CD4-positive, alpha-beta T cell treated with Interleukin-4 for 4 hours (primary cell): ENCODE measurements around the gene TTI1.
"Not testable (repeated sequence)": the region's sequence is repeated elsewhere in the genome, so short reads cannot be mapped to it uniquely, and the experiment has no call there.

ENCODE experiments used
- DNase-seq: peaks from one replicate; pipeline ENCODE4 v3.0.0-alpha.2; 2020

TTI1 gene

DNA sequence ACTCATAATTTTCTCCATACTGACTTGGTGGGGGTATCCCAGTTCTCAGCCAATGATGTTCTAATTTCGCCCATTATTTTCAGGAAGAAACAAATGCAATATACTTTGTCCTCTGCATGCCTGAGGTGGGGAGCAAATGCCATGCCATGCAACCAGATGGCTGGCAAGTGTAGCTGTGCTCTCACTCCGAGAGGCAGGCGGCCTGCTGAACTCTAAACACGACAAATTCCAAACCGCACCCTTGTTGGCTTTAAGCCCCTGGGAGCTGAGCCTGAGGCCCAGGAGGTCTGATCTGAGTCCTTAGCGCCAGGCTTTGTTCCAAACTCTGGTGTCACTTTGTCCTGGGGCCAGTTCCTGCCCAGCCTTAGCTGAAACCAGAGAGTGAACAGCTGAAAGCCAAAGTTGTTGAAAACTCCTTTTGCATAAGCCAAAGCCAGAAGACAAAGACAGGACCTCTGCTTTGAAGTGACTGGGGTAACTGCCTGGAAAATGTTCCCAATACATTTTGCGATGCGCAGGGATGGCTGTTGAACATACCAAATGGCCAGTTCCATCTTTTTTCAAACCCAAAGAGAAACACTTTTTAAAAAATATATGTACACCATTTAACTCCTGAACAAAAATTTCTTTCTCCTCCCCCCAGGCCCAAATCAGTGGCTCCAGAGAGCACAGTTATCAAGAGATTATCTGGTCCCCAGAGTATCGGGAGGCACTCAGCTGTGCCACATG, 46.2 kb downstream of the TTI1 start:
- no peak for DNase-seq

DNA sequence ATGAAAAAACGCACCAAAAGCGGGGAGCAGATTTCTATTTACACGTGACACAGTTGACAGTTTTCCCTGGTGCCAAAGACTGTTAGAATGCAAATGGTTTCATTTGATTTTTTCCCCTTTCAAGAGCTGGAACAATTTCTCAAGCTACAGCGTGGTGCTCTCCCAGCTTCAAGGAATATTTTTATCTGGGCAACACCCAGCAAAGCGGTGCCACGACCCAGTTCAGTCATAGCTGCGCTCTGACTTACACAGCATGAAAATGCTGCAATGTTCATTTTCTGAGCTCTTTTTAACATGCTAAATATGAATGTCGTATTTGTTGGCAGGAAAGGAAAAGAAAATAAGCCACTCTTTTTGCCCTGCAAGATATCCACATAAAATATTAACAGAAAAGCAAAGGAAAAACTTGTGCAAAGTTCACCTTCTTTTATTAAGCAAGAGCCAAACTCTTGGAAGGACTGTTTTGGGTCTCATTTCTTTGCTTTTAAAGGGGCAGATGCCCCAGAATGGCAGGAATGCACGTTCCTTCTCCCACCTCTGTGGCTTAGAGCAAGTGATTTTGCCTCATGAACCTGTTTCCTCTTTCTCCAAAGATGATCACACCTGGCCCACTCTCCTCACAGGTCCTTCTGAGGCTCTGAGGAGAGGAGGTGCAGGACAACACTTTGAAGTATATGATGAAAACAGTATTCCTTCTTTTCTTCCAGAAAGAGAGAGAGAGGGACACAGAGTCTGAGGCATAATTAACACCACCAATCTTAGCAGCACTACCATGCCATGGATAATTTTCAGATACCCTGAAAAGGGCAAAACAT, 47.0 kb downstream of the TTI1 start:
- no peak for DNase-seq

DNA sequence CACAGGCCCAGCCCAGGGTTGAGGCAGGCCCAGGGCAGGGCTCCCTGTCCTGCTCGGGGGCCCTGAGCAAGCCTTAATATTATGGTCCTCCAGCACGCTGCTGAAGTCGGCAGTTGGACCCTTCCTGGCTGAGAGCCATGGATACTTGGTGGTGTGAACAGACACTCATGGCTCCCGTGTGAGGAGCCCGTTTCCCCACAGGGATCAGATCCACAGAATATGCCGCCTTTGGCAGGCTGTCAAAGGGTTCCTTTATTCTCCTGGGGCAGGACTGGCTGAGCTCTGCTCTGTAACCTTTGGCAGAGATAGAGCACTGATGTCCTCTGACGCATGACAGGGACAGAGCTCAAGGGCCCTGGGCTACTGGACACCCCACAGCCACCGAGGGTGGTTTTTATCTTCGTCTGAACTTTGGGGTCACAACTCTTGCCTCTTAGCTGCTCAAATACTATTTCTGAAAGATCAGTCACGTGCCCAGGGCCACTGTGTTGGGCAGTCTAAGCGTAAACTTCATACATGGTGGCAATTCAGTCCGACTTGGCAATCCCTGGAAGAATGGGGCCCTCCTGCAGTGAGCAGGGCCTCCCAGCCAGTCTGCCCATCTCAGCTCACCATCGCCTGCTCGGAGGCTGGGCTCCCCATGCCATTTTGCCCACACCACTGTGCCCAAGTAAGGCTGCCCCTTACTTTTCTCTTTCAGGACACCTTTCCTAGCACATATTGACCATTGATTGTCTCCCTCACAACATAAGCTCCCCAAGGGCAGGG, 49.1 kb downstream of the TTI1 start:
- no peak for DNase-seq

DNA sequence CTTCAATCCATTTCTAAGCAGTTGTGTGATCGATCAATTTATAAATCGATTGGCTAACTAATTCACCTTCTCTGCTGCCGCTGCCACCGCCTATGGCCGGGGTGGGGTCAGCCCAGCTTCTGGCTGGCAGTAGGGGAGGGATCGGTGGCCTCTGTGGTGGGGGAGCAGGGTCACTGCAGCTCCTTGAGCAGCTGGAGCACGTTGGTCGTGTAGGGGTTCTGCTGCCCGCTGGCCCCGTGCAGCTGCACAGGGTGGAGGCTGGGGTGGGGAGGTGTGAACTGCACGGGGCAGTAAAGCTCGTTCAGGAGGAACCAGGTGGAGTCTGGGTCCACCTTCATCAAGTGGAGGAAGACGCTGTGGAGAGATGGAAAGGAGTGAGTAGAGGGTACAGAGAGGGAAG, 50.0 kb downstream of the TTI1 start:
- DNase-seq = no peak

DNA sequence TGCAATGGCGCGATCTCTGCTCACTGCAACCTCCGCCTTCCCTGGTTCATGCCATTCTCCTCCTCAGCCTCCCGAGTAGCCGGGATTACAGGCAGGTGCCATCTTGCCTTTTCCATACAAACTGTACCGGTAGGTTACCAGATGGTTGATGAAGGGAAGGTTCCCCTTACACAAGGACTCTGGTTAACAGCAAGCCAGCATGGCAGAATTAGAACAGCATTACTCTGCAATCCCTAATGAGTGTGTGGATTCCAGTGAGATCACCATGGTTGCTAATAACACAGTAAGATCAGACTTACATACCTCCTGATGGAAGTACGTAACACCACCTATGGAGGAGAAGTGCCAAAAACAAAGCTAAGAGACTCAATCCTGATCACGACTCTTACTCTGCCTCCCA, 51.7 kb downstream of the TTI1 start:
- DNase-seq = no peak

DNA sequence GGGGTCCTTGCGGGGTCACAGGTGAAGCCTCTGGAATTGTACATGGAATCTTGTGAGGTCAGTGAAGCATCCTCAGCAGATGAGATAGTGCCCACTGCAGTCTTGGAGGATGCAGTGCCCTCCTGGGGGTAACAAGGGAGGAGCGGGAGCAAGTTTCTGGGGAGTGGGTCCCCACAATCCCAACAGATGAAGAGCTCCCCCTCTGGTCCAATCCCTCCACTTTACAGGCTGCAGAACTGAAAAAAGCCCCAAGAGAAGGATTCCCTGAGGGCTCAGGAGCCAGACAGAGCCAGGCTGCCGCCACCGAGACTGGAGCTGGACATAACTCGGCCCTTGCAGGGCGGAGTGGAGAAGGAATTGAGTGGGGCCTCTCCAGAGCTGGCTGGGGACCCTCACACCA, 52.4 kb downstream of the TTI1 start:
- DNase-seq = no peak

DNA sequence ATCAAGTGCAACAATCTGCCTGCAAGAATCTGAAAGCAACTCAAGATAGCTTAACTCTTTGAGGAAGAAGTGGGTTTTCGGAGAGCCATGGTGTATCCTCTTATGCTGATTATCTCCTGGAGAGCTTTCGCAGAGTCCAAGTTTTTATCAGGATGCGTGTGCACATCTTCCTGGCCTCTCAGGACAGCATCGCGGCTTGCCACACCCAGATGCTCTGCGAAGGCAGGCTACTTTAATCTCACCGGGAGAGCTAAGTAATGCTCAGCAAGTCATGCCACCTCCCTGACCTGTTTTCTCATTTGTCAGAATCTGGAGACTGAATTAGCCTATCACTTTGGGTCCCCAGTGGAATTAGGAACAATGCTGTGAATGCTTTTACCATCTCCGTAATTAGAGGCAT, 52.9 kb downstream of the TTI1 start:
- no peak for DNase-seq

DNA sequence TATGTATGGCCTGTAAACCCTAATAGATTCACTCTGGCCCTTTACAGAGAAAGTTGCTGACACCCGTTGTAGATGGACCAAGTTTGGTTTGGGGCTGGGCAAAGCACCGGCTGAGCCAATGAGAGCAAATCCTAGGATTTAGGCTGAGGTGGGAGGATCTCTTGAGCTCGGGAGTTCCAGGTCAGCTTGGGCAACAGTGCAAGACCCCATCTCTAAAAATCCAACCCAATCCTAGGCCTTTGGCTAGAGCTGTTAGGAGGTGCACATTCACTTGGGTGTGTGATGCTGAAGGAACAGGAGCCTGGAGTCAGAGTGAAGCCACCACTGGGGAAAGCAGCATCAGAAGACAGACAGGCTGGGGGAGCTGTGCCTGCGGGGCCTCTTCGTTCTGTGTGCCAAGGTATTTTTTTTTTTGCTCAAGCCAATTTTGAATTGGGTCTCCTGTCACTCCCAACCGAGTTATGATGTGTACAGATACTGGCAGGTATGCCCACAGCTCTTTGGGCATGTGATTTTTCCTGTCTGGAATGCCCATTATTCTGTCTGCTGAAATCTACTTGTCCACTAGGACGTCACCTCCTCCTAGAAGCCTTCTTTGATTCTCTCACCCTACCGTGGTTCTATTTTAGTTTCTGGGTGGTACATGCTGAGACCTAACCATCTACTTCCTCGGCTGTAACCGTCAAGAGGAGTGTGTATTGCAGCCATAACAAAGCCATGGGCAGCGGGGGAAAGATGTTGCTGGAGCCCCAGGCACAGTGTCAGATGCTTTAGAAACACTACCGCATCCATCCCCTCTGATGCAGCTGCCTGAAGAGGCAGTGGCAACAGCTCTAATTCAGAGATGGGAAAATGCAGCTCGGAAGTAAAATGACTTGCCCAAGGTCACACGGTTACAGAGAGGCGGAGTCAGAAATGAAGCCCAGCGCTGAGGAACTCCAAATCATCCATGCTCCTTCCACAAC, 54.0 kb downstream of the TTI1 start:
- no peak for DNase-seq

DNA sequence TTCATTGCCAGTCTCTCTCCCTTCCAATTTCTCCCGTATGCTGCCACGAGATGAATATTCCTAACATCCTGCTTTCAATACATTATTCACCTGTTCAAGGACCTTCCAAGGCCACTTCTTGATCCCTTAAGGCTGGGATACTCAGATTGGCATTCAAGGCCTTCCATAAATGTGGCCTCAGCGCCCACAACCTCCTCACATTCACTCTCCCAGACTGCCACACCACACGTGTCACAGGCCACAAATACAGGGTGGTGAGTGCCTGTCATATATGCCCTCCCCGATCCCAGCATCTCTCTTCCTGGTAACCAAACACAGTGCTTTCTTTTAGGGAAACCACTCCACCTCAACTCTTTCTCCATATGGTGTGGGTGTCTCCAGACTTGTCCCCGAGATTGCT, 55.5 kb downstream of the TTI1 start:
- no peak for DNase-seq

DNA sequence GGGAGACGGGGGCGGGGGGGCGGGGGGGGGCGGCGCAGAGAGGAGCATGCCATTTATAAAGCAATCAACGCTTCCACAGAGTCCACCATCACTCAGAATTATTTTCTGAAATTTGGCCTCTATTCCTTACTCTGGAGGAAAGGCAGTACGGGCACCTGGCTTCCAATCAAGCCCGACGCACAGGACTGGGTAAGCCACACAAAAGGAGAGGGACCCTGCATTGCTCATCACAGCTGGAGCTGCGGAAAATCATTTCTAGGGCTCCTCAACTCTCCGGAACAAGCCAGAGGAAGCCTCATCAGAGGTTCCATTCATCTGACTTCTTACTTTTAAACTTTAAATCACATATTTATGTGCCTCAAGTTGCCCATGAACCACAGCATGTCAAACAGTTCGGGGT, 55.9 kb downstream of the TTI1 start:
- no peak for DNase-seq

DNA sequence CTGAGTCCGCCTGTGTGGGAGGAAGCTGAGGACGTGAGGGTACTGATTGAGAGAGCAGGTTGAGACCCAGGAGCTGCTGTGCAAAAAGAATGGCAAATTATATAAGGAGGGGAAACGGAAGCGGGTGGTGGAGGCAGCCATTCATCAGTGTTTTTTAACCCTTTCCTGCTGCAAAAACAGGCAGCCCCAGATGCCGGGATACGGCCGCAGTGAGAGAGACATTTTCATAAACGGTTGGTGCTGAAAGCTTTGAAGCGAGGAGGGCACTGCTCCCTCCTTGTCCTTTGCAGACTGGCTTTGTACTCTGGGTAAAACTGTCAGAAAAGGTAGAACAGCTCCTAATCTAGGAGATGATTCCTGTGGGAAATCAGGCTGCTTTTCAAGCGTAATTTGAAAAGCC, 56.4 kb downstream of the TTI1 start:
- no peak for DNase-seq

DNA sequence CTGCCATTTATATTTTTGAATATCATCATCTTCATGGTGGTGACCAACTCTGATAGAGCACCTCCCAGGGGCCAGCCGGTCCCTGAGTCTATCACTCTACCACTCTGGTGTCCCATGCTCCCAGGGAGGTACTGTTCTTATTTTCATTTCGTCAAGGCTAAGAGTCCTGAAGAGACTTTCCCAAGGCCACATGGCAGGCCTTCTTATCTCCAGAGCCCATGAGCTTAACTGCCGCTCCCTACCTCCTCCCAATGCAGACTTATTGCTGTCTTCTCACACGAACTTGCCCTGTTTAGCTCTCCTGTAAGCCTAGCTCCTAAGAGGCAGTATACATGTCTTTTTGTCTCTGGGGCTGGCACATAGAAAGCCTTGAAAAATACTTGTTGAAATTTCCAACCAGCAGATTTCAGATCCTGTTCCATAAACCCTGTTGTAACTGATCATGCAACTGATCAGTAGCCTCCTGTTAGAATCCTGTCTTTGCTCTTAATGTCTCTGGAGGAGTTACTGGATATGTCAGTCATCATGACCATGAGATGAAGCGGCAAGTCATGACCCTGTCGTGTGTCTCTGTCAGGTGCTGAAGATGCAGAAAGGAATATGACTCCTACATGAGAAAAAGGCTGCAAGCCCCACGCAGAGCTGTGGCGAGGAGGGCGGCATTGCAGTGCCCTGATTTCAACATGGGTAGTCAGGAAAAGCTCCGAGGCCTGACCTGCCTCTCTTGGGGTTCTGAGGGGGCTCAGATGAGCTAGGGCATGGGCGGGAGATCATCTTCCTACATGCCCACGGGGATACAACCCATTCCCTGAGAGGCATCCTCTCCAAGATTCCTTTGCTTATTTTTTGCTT, 60.0 kb downstream of the TTI1 start:
- no peak for DNase-seq

DNA sequence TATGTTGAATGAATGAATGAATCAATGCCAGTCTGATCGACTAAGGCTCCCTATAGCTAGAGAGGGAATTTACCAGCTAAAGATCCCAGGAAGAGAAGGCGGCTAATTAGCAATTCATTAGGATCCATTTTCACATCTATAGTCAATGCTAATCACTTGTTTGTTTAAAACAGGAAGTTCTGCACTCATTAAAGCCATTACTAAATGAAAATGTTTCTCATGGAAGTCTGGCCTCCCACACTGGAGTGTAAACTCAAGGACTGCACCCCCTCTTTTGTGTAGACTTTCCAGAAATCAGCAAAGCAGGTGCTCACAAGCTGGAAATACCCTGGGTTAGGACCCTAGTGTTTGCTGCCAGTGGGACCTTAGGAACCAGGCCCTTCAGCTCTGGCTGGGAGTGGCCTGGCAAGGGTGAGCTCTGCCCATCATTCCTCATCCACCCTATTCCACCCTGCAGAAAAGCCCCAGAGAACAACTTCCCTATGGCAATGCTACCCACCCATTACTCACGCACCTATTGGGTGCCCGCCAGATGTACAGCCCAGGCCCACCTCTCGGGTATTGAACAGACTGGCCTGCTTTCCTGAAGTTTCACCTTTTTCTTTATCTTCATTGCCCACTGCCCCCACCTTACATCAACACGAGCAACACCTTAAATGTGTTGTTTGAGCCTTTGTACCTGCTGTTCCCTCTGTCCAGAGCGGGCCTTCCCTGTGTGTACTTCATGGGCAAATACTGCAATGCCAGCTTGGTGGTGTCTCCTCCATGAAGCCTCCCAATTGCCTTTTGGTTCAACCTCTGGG, 60.8 kb downstream of the TTI1 start:
- DNase-seq = no peak

DNA sequence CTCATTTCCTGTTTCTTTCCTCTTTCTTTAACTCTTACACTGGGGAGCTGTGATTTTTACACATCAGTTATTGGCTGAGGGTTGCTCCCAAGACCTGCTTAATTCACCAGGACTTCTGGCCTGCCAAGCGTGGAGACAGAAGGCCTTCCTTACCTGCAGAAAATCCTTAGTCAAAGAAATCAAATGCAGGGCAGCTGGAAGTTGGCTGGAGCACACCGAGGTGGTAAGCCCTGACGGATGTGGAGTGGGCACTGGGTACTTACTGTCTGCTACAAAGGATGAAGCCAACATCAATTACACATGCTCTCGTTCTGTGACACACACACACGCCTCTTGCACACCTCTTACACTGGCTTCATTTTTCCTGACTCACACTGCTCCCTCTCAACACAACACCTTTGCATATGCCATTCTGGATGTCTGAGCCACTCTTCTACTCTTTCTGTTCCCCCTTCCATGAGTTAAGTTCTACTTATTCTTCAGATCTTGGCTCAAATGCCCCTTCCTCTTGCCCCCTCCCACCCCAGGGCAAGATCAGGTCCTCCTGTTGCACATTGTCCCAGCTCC, 61.6 kb downstream of the TTI1 start:
- no peak for DNase-seq

DNA sequence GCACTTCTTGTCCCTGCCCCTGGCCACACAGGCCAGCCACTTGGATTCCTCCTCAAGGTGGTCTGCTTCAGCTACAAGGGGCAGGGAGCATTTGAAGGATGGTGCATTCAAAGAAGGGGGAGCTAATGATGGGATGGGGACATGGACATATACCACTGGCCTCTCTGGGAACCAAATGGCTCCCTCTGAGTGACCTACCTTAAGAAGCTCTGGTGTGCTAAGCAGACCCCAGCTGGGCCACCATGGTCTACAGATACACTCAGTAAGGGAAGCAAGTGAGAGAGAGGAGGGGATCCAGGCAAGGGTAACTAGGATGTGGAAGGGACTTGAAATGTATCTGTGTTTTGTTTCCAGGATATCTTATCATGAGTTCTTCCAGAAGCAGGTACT, 62.4 kb downstream of the TTI1 start:
- DNase-seq = no peak

DNA sequence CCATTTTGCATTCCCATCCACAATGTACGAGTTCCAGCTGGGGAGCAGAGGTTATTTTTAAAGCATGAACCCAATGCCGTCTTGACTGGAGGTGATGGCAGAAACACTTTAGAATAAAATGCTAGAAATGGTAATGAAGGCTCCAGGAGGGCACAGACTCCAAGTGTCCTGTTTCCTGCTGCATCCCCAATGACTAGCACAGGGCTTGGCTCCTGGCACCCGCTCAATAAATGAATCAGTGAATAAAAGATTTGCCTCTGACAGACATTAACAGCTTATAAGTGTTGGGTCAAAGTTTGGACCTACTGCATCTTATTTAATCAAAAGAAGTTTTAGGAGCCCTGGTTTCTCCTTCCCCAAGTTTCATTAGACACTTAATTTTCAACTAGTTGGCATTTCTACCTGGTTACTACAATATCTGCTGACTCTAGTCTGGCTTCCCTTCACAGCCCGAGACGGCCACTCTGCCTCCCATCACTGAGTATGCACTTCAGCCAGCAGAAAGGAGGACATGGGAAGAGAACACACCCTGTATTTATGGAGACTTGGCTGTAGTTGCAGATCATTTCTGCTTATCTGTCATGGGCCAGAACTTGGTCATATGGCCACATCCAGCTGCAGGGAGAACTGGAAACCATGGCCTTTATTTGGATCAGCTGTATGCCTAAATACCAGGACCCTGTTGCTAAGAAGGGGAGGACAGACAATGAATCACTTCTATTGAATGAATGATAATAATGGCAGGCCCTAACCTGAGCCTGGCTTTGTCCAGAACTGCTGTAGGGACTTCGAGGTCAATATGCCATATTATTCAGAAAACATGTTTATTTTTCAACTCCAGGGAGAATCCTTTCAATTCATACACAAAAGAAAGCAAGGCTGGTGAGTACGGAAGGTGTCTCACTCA, 63.1 kb downstream of the TTI1 start:
- no peak for DNase-seq

DNA sequence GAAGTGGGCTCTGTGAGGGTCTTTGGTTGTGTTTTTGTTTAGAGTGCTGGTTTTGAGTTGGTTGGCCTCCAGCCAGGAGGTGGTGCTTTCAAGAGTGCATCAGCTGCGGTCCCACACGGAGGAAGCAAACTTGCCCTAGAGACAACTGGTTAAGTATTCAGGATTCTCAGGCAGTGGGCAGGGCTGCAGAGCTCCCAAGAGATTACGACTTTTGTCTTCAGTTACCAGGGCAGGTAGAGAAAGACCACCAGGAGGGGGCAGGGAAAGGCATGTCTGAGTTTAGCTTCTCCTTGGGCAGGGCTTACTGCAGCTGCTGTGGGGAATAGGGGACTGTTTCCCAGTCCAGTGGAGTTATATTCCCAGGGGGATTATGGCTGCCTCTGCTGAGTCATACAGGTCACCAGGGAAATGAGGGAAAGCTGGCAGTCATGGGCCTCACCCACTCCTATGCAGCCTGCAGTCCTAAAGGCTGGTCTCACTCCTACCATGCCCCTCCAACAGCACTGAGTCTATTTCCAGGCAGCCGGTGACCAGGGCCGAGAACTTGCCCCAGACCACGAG, 64.3 kb downstream of the TTI1 start:
- DNase-seq = no peak

DNA sequence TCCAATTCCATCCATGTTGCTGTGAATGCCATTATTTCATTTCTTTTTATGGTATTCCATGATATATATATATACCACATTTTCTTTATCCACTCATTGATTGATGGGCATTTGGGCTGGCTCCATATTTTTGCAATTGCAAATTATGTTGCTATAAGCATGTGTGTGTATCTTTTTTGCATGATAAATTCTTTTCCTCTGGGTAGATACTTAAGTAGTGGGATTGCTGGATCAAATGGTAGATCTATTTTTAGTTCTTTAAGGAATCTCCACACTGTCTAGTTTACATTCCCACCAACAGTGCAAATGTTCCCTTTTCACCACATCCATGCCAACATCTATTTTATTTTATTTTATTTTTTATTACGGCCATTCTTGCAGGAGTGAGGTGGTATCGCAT, 69.8 kb downstream of the TTI1 start:
- not testable (repeated sequence) for DNase-seq

DNA sequence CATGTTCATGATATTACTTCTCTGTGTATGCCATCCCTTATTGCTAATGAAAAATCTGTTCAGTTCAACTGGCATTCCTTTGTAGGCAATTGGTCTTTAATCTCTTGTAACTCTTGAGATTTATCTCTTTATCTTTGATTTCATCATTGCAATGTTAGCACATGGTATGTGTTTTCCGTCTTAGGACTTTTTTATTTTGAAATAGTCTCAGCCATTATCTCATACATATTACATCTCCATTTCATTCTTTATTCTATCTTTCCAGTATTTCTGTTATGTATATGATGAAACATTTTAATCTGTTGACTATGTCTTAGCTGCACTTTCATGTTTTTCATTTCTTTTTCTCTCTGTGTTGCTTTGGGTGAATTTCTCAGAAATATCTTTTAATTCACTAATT, 72.2 kb downstream of the TTI1 start:
- DNase-seq = no peak
